Prostate gland (tissue), 2 donors: ENCODE results near the gene MCRIP2.

Experiments used
- POLR2A ChIP-seq: fragments of 450-650 bp; IDR thresholded peaks from one replicate; pipeline ENCODE4 v1.6.1; 2016; ENCODE audit warnings: antibody characterized with exemption, mild to moderate bottlenecking
- TF ChIP-seq, protein P1 (sequence below), 4 experiments: fragments of 200-600 bp in 2 of 4; fragments of 450-650 bp in 2 of 4; sonication (generic) in 2 of 4; IDR thresholded peaks; 1 replicate in 3 of 4; 2 replicates in 1 of 4; pipeline ENCODE4 v1.5.1; 2016 to 2019; ENCODE audit warnings: antibody characterized with exemption in 4 of 4, mild to moderate bottlenecking in 2 of 4, moderate library complexity in 2 of 4

GRCh38 chr16:674214-674881 is 32.7 kb downstream of the MCRIP2 start:
- TF ChIP-seq, protein P1, sequence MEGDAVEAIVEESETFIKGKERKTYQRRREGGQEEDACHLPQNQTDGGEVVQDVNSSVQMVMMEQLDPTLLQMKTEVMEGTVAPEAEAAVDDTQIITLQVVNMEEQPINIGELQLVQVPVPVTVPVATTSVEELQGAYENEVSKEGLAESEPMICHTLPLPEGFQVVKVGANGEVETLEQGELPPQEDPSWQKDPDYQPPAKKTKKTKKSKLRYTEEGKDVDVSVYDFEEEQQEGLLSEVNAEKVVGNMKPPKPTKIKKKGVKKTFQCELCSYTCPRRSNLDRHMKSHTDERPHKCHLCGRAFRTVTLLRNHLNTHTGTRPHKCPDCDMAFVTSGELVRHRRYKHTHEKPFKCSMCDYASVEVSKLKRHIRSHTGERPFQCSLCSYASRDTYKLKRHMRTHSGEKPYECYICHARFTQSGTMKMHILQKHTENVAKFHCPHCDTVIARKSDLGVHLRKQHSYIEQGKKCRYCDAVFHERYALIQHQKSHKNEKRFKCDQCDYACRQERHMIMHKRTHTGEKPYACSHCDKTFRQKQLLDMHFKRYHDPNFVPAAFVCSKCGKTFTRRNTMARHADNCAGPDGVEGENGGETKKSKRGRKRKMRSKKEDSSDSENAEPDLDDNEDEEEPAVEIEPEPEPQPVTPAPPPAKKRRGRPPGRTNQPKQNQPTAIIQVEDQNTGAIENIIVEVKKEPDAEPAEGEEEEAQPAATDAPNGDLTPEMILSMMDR (IDR thresholded peaks at IDR 0.05): no peak
- no peak for TF ChIP-seq POLR2A
